ENCODE measurements around the gene FER. TPM values are rescaled to one million over a fixed set of nuclear protein-coding genes. Genes with fewer than 3 reads are reported as not detected.

Gene FER
- total RNA-seq, 2 experiments from 2014 or later: 9.4 to 10.0 TPM

GRCh38 chr5:108797986-108798385, 50.3 kb downstream of the FER start:
- no peak overlapping the region for H3K27ac ChIP-seq (ENCODE audit: low read depth, low read length, poor library complexity, severe bottlenecking)
- TF ChIP-seq EZH2phosphoT487 (IDR thresholded peaks at IDR 0.05; ENCODE audit: borderline replicate concordance, low read depth, low read length) (no peak), CTCF (conservative IDR thresholded peaks at IDR 0.05; ENCODE audit: low read length) (no peak)
- ChIA-PET CTCF (ENCODE audit: unreplicated experiment) (no interaction called here), POLR2A (no interaction called here)
- no peaks in the 10 kb centered on the region for H3K79me2 ChIP-seq (ENCODE audit: insufficient read depth, low read depth, low read length)
- no TSS peak for BruUV-seq (replicated peaks)
- H3K9me2 ChIP-seq (ENCODE audit: insufficient read depth, low read length): no peaks in the 10 kb centered on the region
- no peak overlapping the region for H3K4me3 ChIP-seq (ENCODE audit: low read depth, low read length, poor library complexity, severe bottlenecking)
- no peaks in the 10 kb centered on the region for H3K36me3 ChIP-seq (ENCODE audit: insufficient read depth, low read length)
- H4K20me1 ChIP-seq (ENCODE audit: insufficient read depth, low read length): no peaks in the 10 kb centered on the region
- H2AFZ ChIP-seq (ENCODE audit: low read length): no peak overlapping the region
- H3K4me1 ChIP-seq (ENCODE audit: insufficient read depth, low read length, poor library complexity, severe bottlenecking): no peaks in the 10 kb centered on the region
- DNase-seq (ENCODE audit: low spot score): no peak
- no peak overlapping the region for H3K4me2 ChIP-seq (ENCODE audit: low read length)
- H3K9me3 ChIP-seq (ENCODE audit: low read length): no peaks in the 10 kb centered on the region
- intact Hi-C loops (cut with micrococcal nuclease; ENCODE audit: unreplicated experiment): no loop called here

- H3K79me2 ChIP-seq (ENCODE audit: insufficient read depth, low read depth, low read length): no peaks in the 10 kb centered on the region
- POLR2A ChIA-PET: interaction anchor here (0.8 kb wide), 1 partner anchor 31 kb away, joined by 3 read pairs; no protein-coding TSS in a partner anchor
- TF ChIP-seq EZH2phosphoT487 (IDR thresholded peaks at IDR 0.05; ENCODE audit: borderline replicate concordance, low read depth, low read length) (no peak), CTCF (conservative IDR thresholded peaks at IDR 0.05; ENCODE audit: low read length) (no peak)
Observed at GRCh38 chr5:108798513-108799265, 51.0 kb downstream of the FER start.

GRCh38 chr5:108801301-108801700, 53.6 kb downstream of the FER start:
- BruUV-seq (replicated peaks): no TSS peak
- H4K20me1 ChIP-seq (ENCODE audit: insufficient read depth, low read length): no peaks in the 10 kb centered on the region
- H3K27ac ChIP-seq (ENCODE audit: low read depth, low read length, poor library complexity, severe bottlenecking): no peak overlapping the region
- no peaks in the 10 kb centered on the region for H3K79me2 ChIP-seq (ENCODE audit: insufficient read depth, low read depth, low read length)
- no peaks in the 10 kb centered on the region for H3K4me1 ChIP-seq (ENCODE audit: insufficient read depth, low read length, poor library complexity, severe bottlenecking)
- ChIA-PET POLR2A (no interaction called here), CTCF (ENCODE audit: unreplicated experiment) (no interaction called here)
- H3K36me3 ChIP-seq (ENCODE audit: insufficient read depth, low read length): no peaks in the 10 kb centered on the region
- no peak overlapping the region for H3K4me3 ChIP-seq (ENCODE audit: low read depth, low read length, poor library complexity, severe bottlenecking)
- DNase-seq (ENCODE audit: low spot score): no peak
- no peak overlapping the region for H2AFZ ChIP-seq (ENCODE audit: low read length)
- H3K9me3 ChIP-seq (ENCODE audit: low read length): no peaks in the 10 kb centered on the region
- intact Hi-C loops (cut with micrococcal nuclease; ENCODE audit: unreplicated experiment): no loop called here
- TF ChIP-seq EZH2phosphoT487 (IDR thresholded peaks at IDR 0.05; ENCODE audit: borderline replicate concordance, low read depth, low read length) (no peak), CTCF (conservative IDR thresholded peaks at IDR 0.05; ENCODE audit: low read length) (no peak)
- no peak overlapping the region for H3K4me2 ChIP-seq (ENCODE audit: low read length)
- no peaks in the 10 kb centered on the region for H3K9me2 ChIP-seq (ENCODE audit: insufficient read depth, low read length)

More at GRCh38 chr5:108798513-108799265, 51.0 kb downstream of the FER start:
- Histone ChIP-seq H3K27ac (ENCODE audit: low read depth, low read length, poor library complexity, severe bottlenecking) (no peak overlapping the region), H3K9me2 (ENCODE audit: insufficient read depth, low read length) (no peaks in the 10 kb centered on the region), H3K36me3 (ENCODE audit: insufficient read depth, low read length) (no peaks in the 10 kb centered on the region), H3K9me3 (ENCODE audit: low read length) (no peaks in the 10 kb centered on the region), H4K20me1 (ENCODE audit: insufficient read depth, low read length) (no peaks in the 10 kb centered on the region), H3K4me3 (ENCODE audit: low read depth, low read length, poor library complexity, severe bottlenecking) (no peak overlapping the region), H2AFZ (ENCODE audit: low read length) (no peak overlapping the region), H3K4me2 (ENCODE audit: low read length) (no peak overlapping the region), H3K4me1 (ENCODE audit: insufficient read depth, low read length, poor library complexity, severe bottlenecking) (no peaks in the 10 kb centered on the region)
- CTCF ChIA-PET (ENCODE audit: unreplicated experiment): no interaction called here
- BruUV-seq (replicated peaks): no TSS peak
- no peak for DNase-seq (ENCODE audit: low spot score)
- intact Hi-C loops (cut with micrococcal nuclease; ENCODE audit: unreplicated experiment): no loop called here

All from OCI-LY7 (cell line).